Mammary microvascular endothelial cell (primary cell): ENCODE results near the gene MORC1. TPM values are rescaled to one million over a fixed set of nuclear protein-coding genes. Genes with fewer than 3 reads are reported as not detected.

Source experiments
- total RNA-seq: library from RNA; depleted of rRNA; stranded (reverse); fragments of >200 nt; gene quantifications from 2 replicates; pipeline ENCODE4 v1.2.3, GENCODE V29; 2015

MORC1 gene, protein sequence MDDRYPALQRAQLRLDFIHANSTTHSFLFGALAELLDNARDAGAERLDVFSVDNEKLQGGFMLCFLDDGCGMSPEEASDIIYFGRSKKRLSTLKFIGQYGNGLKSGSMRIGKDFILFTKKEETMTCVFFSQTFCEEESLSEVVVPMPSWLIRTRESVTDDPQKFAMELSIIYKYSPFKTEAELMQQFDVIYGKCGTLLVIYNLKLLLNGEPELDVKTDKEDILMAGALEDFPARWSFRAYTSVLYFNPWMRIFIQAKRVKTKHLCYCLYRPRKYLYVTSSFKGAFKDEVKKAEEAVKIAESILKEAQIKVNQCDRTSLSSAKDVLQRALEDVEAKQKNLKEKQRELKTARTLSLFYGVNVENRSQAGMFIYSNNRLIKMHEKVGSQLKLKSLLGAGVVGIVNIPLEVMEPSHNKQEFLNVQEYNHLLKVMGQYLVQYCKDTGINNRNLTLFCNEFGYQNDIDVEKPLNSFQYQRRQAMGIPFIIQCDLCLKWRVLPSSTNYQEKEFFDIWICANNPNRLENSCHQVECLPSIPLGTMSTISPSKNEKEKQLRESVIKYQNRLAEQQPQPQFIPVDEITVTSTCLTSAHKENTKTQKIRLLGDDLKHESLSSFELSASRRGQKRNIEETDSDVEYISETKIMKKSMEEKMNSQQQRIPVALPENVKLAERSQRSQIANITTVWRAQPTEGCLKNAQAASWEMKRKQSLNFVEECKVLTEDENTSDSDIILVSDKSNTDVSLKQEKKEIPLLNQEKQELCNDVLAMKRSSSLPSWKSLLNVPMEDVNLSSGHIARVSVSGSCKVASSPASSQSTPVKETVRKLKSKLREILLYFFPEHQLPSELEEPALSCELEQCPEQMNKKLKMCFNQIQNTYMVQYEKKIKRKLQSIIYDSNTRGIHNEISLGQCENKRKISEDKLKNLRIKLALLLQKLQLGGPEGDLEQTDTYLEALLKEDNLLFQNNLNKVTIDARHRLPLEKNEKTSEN
- total RNA-seq: not detected in 2 replicates

DNA sequence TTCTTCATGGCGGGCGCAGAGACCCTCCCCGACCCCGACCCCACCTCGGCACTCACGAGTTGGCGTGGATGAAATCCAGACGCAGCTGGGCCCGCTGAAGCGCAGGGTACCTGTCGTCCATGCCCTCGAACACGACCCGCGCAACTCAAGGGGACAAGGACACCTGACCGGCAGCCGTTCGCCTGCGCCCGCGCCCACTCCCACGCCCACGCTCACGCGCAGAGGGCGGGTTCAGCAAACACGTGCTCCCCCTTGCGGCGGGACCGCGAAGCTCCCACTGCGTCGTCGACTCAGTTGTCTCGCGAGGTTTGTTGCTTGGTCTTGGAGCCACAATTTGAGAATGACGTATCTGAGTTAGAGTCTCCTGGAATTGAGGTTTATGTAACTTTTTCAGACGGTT lies at the start of gene MORC1:
TSS of gene MORC1 (minus strand) at position 196 of the 400 bp plus-strand sequence. CDS start at position 121, 75 bp downstream.

DNA sequence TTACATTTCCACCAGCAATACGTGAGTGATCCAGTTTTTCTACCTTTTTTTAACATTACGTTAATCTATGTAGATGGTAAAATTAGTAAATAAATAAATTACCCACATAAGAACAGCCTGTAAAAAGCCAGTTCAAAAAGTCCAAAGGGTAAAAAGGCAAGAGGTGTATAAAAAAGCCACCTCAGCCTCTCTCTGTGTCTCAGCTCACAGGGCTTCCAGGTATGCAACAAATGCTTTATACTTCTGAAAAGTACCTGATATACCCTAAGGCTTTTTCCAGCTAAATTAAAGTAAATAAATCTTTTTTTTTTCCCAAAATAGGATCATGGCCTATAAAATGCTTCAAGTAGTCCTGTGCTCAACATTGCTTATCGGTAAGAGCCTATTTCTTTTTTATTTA lies 18.6 kb upstream of the MORC1 start, which contains the start of gene C3orf85:
TSS of gene C3orf85 (plus strand) at position 197 of the 400 bp plus-strand sequence. CDS start at position 326, 129 bp downstream.

DNA sequence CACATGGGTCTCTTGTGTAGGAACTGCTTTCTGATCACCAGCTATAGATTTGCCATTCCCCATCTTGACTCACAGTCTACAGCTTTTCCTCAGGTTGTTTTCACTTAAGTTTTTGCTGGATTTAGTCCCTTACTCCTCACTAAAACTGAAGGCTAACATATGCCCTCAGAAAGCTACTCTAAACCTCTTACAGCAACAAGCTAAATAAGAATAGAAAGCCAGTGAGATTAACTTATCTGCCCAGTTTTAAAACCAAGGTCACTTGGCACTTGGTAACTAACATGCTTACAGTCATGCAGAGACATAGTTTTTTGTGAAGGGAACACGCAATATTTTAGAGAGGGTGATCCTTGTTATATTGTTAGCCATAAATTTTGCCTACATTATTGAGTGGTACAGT lies 164.2 kb downstream of the MORC1 start, which contains the start of gene GUCA1C:
TSS of gene GUCA1C (minus strand) at position 180 of the 400 bp plus-strand sequence. CDS start at position 63, 117 bp downstream.

Other genes starting within 250 kb of the MORC1 start
- not detected in 2 replicates for gene GUCA1C, start 164.3 kb downstream of the MORC1 start, total RNA-seq
- not detected in 2 replicates for gene C3orf85, start 18.6 kb upstream of the MORC1 start, total RNA-seq
- gene DPPA2, start 198.4 kb upstream of the MORC1 start, total RNA-seq: not detected in 2 replicates
- gene DPPA4, start 219.4 kb upstream of the MORC1 start, total RNA-seq: not detected in 2 replicates